Hepatocyte (in vitro differentiated cells): ENCODE results near the gene CAPN12. TPM values are rescaled to one million over a fixed set of nuclear protein-coding genes. Genes with fewer than 3 reads are reported as not detected.
A peak's percentile ranks its signal among the peaks of the same experiment; 100 is the strongest.

Experiments used
- DNase-seq: peaks from one replicate; pipeline ENCODE4 v3.0.0-alpha.2; 2016; ENCODE audit warnings: low spot score
- H2AFZ ChIP-seq: fragments of 200-600 bp; sonication (generic); 2 replicates; pipeline ENCODE4 v1.6.0; 2016; ENCODE audit warnings: antibody characterized with exemption, mild to moderate bottlenecking
- H3K27ac ChIP-seq: fragments of 200-600 bp; sonication (generic); 2 replicates; pipeline ENCODE4 v1.5.1; 2016; ENCODE audit warnings: mild to moderate bottlenecking
- H3K27me3 ChIP-seq: fragments of 200-600 bp; sonication (generic); 2 replicates; pipeline ENCODE4 v1.6.1; 2016
- H3K36me3 ChIP-seq: fragments of 200-600 bp; sonication (generic); replicated peaks from 2 replicates; pipeline ENCODE4 v1.5.1; 2016; ENCODE audit warnings: low read depth; ENCODE audit not compliant: insufficient read depth
- H3K4me1 ChIP-seq: fragments of 200-600 bp; sonication (generic); 2 replicates; pipeline ENCODE4 v1.5.1; 2016; ENCODE audit warnings: mild to moderate bottlenecking, moderate library complexity; ENCODE audit not compliant: insufficient read depth
- H3K4me2 ChIP-seq: fragments of 200-600 bp; sonication (generic); 2 replicates; pipeline ENCODE4 v1.6.0; 2016
- H3K4me3 ChIP-seq: fragments of 200-600 bp; sonication (generic); 2 replicates; pipeline ENCODE4 v1.5.1; 2016; ENCODE audit warnings: mild to moderate bottlenecking
- H3K79me2 ChIP-seq: fragments of 200-600 bp; sonication (generic); 2 replicates; pipeline ENCODE4 v1.6.0; 2017; ENCODE audit warnings: mild to moderate bottlenecking
- H3K9me2 ChIP-seq: fragments of 200-600 bp; sonication (generic); replicated peaks from 2 replicates; pipeline ENCODE4 v1.6.0; 2017; ENCODE audit warnings: mild to moderate bottlenecking; ENCODE audit not compliant: insufficient read depth
- H3K9me3 ChIP-seq: fragments of 200-600 bp; sonication (generic); 2 replicates; pipeline ENCODE4 v1.5.1; 2016; ENCODE audit warnings: low read depth, mild to moderate bottlenecking
- H4K20me1 ChIP-seq: fragments of 200-600 bp; sonication (generic); 2 replicates; pipeline ENCODE4 v1.6.0; 2016; ENCODE audit warnings: mild to moderate bottlenecking; ENCODE audit not compliant: insufficient read depth, poor library complexity, severe bottlenecking
- EZH2 ChIP-seq: fragments of 200-600 bp; sonication (generic); IDR thresholded peaks from 2 replicates; pipeline ENCODE4 v1.6.1; 2016; ENCODE audit warnings: antibody characterized with exemption, mild to moderate bottlenecking, borderline replicate concordance
- EZH2phosphoT487 ChIP-seq: fragments of 200-600 bp; sonication (generic); IDR thresholded peaks from one replicate; pipeline ENCODE4 v1.6.1; 2018; ENCODE audit warnings: antibody characterized with exemption, mild to moderate bottlenecking, low read depth, moderate library complexity; ENCODE audit not compliant: unreplicated experiment, severe bottlenecking
- WGBS: methylation state at CpG from one replicate; pipeline ENCODE4 v1.1.6; 2016; ENCODE audit warnings: low lambda C conversion rate; ENCODE audit errors: missing lambda C conversion rate; 5-methylcytosine and 5-hydroxymethylcytosine counted together
- polyA plus RNA-seq: library from polyadenylated mRNA; unstranded; fragments of >200 nt; fragmentation: Nextera tagmentation; extraction: Ambion mirVana; gene quantifications from 2 replicates; pipeline ENCODE4 v1.2.1, GENCODE V29; 2016
- total RNA-seq: library from RNA; depleted of rRNA; stranded (reverse); fragments of >200 nt; gene quantifications from 2 replicates; pipeline ENCODE4 v1.2.3, GENCODE V29; 2014
- TF ChIP-seq, protein P1 (sequence below): fragments of 200-600 bp; sonication (generic); IDR thresholded peaks from 2 replicates; pipeline ENCODE4 v1.5.1; 2016; ENCODE audit warnings: antibody characterized with exemption, mild to moderate bottlenecking; ENCODE audit not compliant: poor library complexity

The CAPN12 gene
- total and polyA plus RNA-seq, 2 experiments from 2014 or later: 24.3 to 26.6 TPM

DNA sequence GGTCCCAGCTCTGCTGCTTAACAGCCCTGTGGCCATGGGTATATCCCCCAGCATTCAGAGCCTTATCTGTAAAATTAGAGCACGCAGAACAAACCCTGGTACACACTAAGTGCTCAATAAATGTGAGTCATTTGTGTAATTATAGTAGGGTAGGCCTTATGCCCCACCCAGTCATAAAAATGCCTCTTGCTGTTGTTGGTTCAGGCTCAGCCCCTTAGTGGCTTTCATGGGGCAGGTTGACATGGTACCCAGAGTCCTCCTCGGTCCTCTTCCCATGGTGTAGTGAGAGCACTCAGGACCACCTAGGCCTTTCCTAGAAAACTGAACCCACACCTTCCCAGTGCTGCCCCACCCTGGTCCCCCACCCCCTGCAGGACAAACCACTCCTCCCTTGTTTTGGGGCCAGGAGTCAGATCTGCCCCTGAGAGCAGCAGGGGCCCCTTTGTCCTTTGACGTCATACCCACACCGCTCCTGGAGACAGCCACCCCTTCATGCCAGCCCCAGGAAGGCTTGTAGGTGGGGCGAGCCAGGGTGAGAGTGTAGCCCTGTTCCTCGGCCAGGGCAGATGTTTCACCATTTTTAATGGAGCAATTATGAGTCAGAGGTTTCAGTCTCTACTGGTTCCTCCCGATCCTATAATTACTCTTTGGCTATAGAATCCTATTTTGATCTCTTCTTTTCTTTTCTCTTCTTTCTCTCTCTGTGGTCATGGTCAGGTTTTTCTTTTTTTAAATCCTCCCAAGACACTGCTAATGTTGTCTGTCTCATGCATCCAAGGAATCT lies 60.0 kb downstream of the CAPN12 start:
- Histone ChIP-seq H4K20me1 (no peaks in the 10 kb centered on the region), H3K4me1 (peaks cover 63% of the 10 kb centered on the region), H3K27me3 (no peaks in the 10 kb centered on the region), H3K9me2 (no peaks in the 10 kb centered on the region), H3K4me2 (peak overlapping the region; percentile 64), H3K9me3 (no peaks in the 10 kb centered on the region), H3K36me3 (no peaks in the 10 kb centered on the region), H3K27ac (peak overlapping the region; percentile 97), H2AFZ (no peak overlapping the region), H3K79me2 (peaks cover 80% of the 10 kb centered on the region), H3K4me3 (no peak overlapping the region)
- DNase-seq: peak; percentile 90
- TF ChIP-seq, protein P1, sequence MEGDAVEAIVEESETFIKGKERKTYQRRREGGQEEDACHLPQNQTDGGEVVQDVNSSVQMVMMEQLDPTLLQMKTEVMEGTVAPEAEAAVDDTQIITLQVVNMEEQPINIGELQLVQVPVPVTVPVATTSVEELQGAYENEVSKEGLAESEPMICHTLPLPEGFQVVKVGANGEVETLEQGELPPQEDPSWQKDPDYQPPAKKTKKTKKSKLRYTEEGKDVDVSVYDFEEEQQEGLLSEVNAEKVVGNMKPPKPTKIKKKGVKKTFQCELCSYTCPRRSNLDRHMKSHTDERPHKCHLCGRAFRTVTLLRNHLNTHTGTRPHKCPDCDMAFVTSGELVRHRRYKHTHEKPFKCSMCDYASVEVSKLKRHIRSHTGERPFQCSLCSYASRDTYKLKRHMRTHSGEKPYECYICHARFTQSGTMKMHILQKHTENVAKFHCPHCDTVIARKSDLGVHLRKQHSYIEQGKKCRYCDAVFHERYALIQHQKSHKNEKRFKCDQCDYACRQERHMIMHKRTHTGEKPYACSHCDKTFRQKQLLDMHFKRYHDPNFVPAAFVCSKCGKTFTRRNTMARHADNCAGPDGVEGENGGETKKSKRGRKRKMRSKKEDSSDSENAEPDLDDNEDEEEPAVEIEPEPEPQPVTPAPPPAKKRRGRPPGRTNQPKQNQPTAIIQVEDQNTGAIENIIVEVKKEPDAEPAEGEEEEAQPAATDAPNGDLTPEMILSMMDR: no peak
- TF ChIP-seq EZH2phosphoT487 (no peak), EZH2 (no peak)
- 44% methylated on average over 7 of the region's 7 CpGs for WGBS

DNA sequence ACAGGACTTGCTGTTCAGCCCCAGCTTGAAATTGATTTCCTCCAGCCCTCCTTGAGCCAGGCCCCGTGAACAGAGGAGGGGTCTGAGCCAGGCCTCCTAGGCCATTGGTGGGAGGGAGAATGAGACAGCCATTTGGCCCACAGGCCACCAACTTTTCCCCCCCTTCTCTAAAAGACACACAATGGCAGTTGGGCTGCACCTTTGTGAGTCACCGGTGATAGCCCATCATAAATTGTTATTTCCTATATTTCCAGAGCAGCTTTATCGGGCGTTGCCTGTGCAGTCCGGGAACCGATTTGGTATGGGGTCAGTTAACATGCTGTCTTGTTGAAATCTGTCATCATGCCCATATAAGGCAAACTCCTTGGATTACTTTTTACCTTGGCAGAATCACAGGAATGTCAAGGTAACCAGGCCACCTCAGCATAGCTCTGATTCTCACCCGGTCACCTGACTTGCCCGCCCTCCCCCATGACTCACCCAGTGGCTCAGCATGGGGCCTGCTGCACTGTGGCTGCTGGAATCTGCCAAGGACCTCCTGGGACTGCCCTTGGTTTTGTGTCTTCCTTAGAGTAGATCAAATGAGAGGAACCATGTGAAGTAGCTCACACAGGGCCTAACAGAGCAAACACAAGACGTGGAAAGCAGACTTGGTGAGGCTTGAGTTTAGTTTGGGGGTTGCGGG lies 60.7 kb downstream of the CAPN12 start:
- no peaks in the 10 kb centered on the region for H3K36me3 ChIP-seq
- H3K9me3 ChIP-seq: no peaks in the 10 kb centered on the region
- TF ChIP-seq, protein P1: no peak
- TF ChIP-seq EZH2 (no peak), EZH2phosphoT487 (no peak)
- 30% methylated on average over 10 of the region's 10 CpGs for WGBS
- H3K79me2 ChIP-seq: peaks cover 80% of the 10 kb centered on the region
- no peaks in the 10 kb centered on the region for H3K9me2 ChIP-seq
- peak overlapping the region; percentile 97 for H3K27ac ChIP-seq
- no peaks in the 10 kb centered on the region for H3K27me3 ChIP-seq
- H3K4me3 ChIP-seq: no peak overlapping the region
- no peak overlapping the region for H2AFZ ChIP-seq
- peak overlapping the region; percentile 50 for H3K4me2 ChIP-seq
- peak; percentile 93 for DNase-seq
- H3K4me1 ChIP-seq: peaks cover 69% of the 10 kb centered on the region
- H4K20me1 ChIP-seq: no peaks in the 10 kb centered on the region

DNA sequence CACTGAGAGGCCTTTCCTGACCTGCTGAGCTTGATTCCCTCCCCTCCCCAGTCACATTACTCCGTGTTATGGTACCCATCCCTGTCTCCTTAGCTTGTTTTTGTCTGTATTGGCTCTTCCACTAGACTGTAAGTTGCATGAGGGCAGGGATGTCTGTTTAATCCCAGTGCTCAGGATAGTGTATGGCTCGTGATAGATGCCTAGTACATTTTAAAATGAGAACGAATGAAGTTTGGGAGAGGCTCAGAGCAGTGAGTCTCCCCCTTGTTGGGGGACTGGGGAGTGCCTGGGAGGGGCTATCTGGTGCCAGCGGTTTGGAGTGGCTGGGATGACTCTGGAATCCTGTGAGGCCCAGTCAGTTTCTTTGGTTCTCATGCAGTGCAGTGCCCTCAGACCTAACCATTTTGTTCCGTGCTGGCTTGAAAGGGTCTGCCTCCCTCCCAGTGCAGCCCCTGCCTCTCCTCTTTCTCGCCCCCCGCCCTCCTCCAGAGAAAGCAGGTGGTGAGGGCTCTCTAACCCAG lies 61.3 kb downstream of the CAPN12 start:
- H3K27ac ChIP-seq: peak overlapping the region; percentile 97
- H3K9me3 ChIP-seq: no peaks in the 10 kb centered on the region
- no peak overlapping the region for H3K4me3 ChIP-seq
- peaks cover 75% of the 10 kb centered on the region for H3K4me1 ChIP-seq
- H3K79me2 ChIP-seq: peaks cover 80% of the 10 kb centered on the region
- H4K20me1 ChIP-seq: no peaks in the 10 kb centered on the region
- TF ChIP-seq, protein P1: no peak
- TF ChIP-seq EZH2phosphoT487 (no peak), EZH2 (no peak)
- DNase-seq: no peak
- H3K36me3 ChIP-seq: no peaks in the 10 kb centered on the region
- peak overlapping the region; percentile 7 for H3K4me2 ChIP-seq
- no peaks in the 10 kb centered on the region for H3K9me2 ChIP-seq
- H3K27me3 ChIP-seq: no peaks in the 10 kb centered on the region
- WGBS: 75% methylated on average over 7 of the region's 7 CpGs
- H2AFZ ChIP-seq: no peak overlapping the region
